Measurements from ENCODE around the gene ENO3.

DNA sequence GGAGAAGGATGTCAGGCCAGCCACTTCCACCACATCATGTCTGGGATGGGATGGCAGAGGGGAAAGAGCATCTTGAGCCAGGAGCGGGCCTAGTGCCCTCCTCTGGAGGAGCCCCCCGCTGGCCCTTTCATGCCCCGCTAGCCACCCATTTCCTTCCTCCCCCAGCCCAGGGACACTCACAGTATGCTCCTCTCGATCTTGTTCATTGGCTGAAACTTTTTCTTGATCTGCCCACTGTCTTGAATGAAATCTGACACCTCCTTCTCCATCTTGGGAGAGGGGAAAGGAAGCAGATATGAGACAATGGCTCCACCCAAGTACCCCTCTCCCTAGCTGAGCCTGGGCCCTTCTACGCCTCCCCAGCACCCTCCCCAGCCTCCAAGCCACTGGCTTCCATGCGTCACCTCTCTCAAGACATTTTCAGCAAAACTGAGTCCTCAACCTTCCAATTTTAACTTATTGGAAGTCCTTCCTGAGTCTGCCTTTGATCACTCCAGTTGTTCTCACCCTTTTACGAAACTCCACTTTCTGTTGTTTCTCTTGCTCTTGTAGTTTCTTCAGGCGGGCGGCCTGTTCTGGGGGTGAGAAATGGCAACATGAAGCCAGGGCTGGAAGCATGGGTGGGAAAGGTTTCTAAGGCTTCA is 9.5 kb downstream of the ENO3 start:
- TF ChIP-seq, protein P1, sequence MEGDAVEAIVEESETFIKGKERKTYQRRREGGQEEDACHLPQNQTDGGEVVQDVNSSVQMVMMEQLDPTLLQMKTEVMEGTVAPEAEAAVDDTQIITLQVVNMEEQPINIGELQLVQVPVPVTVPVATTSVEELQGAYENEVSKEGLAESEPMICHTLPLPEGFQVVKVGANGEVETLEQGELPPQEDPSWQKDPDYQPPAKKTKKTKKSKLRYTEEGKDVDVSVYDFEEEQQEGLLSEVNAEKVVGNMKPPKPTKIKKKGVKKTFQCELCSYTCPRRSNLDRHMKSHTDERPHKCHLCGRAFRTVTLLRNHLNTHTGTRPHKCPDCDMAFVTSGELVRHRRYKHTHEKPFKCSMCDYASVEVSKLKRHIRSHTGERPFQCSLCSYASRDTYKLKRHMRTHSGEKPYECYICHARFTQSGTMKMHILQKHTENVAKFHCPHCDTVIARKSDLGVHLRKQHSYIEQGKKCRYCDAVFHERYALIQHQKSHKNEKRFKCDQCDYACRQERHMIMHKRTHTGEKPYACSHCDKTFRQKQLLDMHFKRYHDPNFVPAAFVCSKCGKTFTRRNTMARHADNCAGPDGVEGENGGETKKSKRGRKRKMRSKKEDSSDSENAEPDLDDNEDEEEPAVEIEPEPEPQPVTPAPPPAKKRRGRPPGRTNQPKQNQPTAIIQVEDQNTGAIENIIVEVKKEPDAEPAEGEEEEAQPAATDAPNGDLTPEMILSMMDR (IDR thresholded peaks at IDR 0.05 in 2 of 3, conservative IDR thresholded peaks at IDR 0.05 in 1 of 3; ENCODE audit: control insufficient read depth in 2 of 3, extremely low read depth in 1 of 3, insufficient read depth in 1 of 3, low read depth in 3 of 3, low read length in 3 of 3): no peak
- TF ChIP-seq GATAD2B (conservative IDR thresholded peaks at IDR 0.05; ENCODE audit: low read depth): no peak
- TF ChIP-seq EP300 (IDR thresholded peaks at IDR 0.05; ENCODE audit: borderline replicate concordance in 1 of 2, control insufficient read depth in 1 of 2, low read depth in 2 of 2, low read length in 2 of 2): no peak
- no peak for TF ChIP-seq TAF1 (IDR thresholded peaks at IDR 0.05; ENCODE audit: borderline replicate concordance, low read depth, low read length)
